ENCODE data around the gene ZBTB7A.

ZBTB7A gene

GRCh38 chr19:4007021-4007835 lies 59.5 kb downstream of the ZBTB7A start, which contains the start of gene PIAS4 (continued):
- TF ChIP-seq, protein P1, sequence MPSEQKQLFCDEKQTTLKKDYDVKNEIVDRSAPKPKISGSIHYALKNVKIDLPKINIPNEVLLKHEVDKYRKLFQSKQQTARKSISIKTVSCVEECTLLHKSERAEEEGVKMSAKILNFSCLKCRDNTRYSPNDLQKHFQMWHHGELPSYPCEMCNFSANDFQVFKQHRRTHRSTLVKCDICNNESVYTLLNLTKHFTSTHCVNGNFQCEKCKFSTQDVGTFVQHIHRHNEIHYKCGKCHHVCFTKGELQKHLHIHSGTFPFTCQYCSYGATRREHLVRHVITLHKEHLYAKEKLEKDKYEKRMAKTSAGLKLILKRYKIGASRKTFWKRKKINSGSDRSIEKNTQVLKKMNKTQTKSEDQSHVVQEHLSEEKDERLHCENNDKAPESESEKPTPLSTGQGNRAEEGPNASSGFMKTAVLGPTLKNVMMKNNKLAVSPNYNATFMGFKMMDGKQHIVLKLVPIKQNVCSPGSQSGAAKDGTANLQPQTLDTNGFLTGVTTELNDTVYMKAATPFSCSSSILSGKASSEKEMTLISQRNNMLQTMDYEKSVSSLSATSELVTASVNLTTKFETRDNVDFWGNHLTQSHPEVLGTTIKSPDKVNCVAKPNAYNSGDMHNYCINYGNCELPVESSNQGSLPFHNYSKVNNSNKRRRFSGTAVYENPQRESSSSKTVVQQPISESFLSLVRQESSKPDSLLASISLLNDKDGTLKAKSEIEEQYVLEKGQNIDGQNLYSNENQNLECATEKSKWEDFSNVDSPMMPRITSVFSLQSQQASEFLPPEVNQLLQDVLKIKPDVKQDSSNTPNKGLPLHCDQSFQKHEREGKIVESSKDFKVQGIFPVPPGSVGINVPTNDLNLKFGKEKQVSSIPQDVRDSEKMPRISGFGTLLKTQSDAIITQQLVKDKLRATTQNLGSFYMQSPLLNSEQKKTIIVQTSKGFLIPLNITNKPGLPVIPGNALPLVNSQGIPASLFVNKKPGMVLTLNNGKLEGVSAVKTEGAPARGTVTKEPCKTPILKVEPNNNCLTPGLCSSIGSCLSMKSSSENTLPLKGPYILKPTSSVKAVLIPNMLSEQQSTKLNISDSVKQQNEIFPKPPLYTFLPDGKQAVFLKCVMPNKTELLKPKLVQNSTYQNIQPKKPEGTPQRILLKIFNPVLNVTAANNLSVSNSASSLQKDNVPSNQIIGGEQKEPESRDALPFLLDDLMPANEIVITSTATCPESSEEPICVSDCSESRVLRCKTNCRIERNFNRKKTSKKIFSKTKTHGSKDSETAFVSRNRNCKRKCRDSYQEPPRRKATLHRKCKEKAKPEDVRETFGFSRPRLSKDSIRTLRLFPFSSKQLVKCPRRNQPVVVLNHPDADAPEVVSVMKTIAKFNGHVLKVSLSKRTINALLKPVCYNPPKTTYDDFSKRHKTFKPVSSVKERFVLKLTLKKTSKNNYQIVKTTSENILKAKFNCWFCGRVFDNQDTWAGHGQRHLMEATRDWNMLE (tag by site-specific recombination; conservative IDR thresholded peaks at IDR 0.05; ENCODE audit: low read depth), result no peak
- TF ChIP-seq OVOL3 (tag by site-specific recombination; IDR thresholded peaks at IDR 0.05) (no peak; the same call in 1 of the 2 replicates), ZBTB26 (tag by site-specific recombination; optimal IDR thresholded peaks at IDR 0.05) (peak; percentile 89), ZFP3 (tag by site-specific recombination; IDR thresholded peaks at IDR 0.05; ENCODE audit: low read depth) (no peak), ZNF114 (tag by site-specific recombination; IDR thresholded peaks at IDR 0.05) (no peak), ZNF658 (tag by site-specific recombination; IDR thresholded peaks at IDR 0.05) (no peak), ZSCAN16 (tag by site-specific recombination; IDR thresholded peaks at IDR 0.05) (peak; percentile 43; the same call in 1 of the 2 replicates), ZNF169 (tag by site-specific recombination; IDR thresholded peaks at IDR 0.05) (no peak), PRDM10 (tag by site-specific recombination; IDR thresholded peaks at IDR 0.05) (peak; percentile 94), ZNF211 (tag by site-specific recombination; IDR thresholded peaks at IDR 0.05; ENCODE audit: low read depth) (no peak), PATZ1 (tag by site-specific recombination; IDR thresholded peaks at IDR 0.05) (peak; percentile 94), ZNF148 (tag by site-specific recombination; IDR thresholded peaks at IDR 0.05; ENCODE audit: borderline replicate concordance) (no peak), ZNF747 (tag by site-specific recombination; IDR thresholded peaks at IDR 0.05) (no peak), ZNF530 (tag by site-specific recombination; IDR thresholded peaks at IDR 0.05; ENCODE audit: low read depth) (no peak), ZNF354C (tag by site-specific recombination; IDR thresholded peaks at IDR 0.05; ENCODE audit: borderline replicate concordance, low read depth) (no peak), ZNF350 (tag by site-specific recombination; IDR thresholded peaks at IDR 0.05) (no peak), ZNF501 (tag by site-specific recombination; IDR thresholded peaks at IDR 0.05) (0 out of 2 replicates have a peak, but pooled peaks have one; percentile 63), ZNF433 (tag by site-specific recombination; IDR thresholded peaks at IDR 0.05; ENCODE audit: low read depth) (no peak), PRDM1 (tag by site-specific recombination; IDR thresholded peaks at IDR 0.05) (no peak), ZBTB21 (tag by site-specific recombination; IDR thresholded peaks at IDR 0.05) (no peak), ZNF837 (tag by site-specific recombination; IDR thresholded peaks at IDR 0.05) (no peak), SALL2 (tag by site-specific recombination; IDR thresholded peaks at IDR 0.05; ENCODE audit: borderline replicate concordance) (no peak)
- TF ChIP-seq, protein P2, sequence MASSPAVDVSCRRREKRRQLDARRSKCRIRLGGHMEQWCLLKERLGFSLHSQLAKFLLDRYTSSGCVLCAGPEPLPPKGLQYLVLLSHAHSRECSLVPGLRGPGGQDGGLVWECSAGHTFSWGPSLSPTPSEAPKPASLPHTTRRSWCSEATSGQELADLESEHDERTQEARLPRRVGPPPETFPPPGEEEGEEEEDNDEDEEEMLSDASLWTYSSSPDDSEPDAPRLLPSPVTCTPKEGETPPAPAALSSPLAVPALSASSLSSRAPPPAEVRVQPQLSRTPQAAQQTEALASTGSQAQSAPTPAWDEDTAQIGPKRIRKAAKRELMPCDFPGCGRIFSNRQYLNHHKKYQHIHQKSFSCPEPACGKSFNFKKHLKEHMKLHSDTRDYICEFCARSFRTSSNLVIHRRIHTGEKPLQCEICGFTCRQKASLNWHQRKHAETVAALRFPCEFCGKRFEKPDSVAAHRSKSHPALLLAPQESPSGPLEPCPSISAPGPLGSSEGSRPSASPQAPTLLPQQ (tag by site-specific recombination; IDR thresholded peaks at IDR 0.05), result peak; percentile 100

Measured in HEK293 (cell line).